Spinal cord (tissue), 10 donors: ENCODE measurements around the gene C2orf74. TPM values are rescaled to one million over a fixed set of nuclear protein-coding genes. Genes with fewer than 3 reads are reported as not detected.

ENCODE experiments used
- DNase-seq, 6 donors: peaks; one replicate each; pipeline versions ENCODE4 v3.0.0 to v3.0.0-alpha.2; 2013 to 2015; ENCODE audit warnings: low spot score in 6 of 6, low read depth in 4 of 6
- H3K27ac ChIP-seq: one replicate; pipeline ENCODE4 v1.5.1; 2013; ENCODE audit warnings: low read depth, low read length, control low read depth
- H3K27me3 ChIP-seq: one replicate; pipeline ENCODE4 v1.6.1; 2013; ENCODE audit warnings: low read length; ENCODE audit not compliant: control insufficient read depth, insufficient read depth
- H3K36me3 ChIP-seq: one replicate; pipeline ENCODE4 v1.6.1; 2013; ENCODE audit warnings: low read length; ENCODE audit not compliant: control insufficient read depth, insufficient read depth
- H3K4me1 ChIP-seq: one replicate; pipeline ENCODE4 v1.6.1; 2013; ENCODE audit warnings: low read length; ENCODE audit not compliant: control insufficient read depth, insufficient read depth
- H3K4me3 ChIP-seq: one replicate; pipeline ENCODE4 v1.5.1; 2013; ENCODE audit warnings: low read depth, low read length, control low read depth
- H3K9me3 ChIP-seq: one replicate; pipeline ENCODE4 v1.6.1; 2013; ENCODE audit warnings: low read length; ENCODE audit not compliant: control insufficient read depth, insufficient read depth
- WGBS: methylation state at CpG from one replicate; pipeline ENCODE4 v1.1.5; 2013; ENCODE audit warnings: missing lambda C conversion rate; ENCODE audit not compliant: insufficient coverage; 5-methylcytosine and 5-hydroxymethylcytosine counted together
- polyA plus RNA-seq, 2 donors: library from polyadenylated mRNA; unstranded; fragments of 120-200 nt; gene quantifications; one replicate each; pipeline ENCODE4 v1.2.1, GENCODE V29; 2013; ENCODE audit not compliant: insufficient read length in 2 of 2
- total RNA-seq, 2 donors: library from RNA; depleted of rRNA in 1 of 2; stranded (reverse); fragments of 120-200 nt in 1 of 2; fragments of >200 nt in 1 of 2; gene quantifications; one replicate each; pipeline versions ENCODE4 v1.2.3 to v1.2.4, GENCODE V29; 2013 to 2014
- donor health status: healthy.

Gene C2orf74
- total and polyA plus RNA-seq, 4 donors, result 12.2 to 40.3 (median 31.3) TPM

DNA sequence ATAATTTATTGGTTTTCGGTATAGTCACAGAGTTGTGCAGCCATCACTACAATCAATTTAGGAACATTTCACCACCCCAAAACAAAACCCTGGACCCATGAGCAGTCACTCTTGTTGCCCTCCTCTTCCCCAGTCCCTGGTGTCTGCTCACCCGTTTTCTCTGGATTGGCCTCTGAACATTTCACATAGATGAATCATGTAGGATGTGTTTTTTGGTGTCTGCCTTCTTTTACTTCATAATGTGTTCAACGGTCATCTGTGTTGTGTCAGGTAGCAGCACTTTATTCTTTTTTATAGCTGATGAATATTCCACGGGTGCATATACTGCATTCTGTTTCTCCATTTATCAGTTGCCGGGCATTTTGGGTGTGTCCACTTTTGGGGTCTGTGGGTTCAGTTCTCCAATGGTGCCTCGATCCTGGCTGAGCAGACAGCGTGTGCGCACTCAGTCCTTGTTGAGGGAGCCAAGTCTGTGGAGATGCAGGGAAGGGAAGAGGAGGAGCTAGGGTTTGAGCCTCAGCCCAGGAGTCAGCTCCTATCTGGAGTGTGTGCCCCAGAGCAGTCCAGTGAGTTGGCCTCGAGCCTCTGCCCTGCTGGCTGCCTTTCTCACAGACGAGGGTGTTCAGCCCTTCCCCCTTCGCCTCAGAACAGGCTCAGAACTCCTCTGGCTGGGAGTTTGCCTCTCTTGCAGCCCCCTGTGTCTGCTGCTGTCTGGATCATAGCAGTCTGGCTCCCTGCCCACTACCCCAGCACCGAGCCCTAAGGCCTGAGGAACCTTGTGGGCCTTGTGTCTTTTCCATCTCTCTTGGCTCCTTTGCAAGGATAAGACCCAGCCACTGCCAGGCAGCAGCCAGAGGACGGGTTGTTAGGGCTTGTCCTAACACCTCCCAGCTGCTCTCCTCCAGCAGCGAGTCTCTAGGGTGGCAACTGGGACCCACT, 18.0 kb downstream of the C2orf74 start:
- Histone ChIP-seq H3K4me3 (no peak overlapping the region), H3K27me3 (no peaks in the 10 kb centered on the region), H3K36me3 (peaks cover 37% of the 10 kb centered on the region), H3K27ac (no peak overlapping the region), H3K9me3 (no peaks in the 10 kb centered on the region), H3K4me1 (peaks cover 37% of the 10 kb centered on the region)
- DNase-seq, result peak in 1 of 6 donors; percentile 62
- WGBS, result 62% methylated on average over 12 of the region's 14 CpGs

DNA sequence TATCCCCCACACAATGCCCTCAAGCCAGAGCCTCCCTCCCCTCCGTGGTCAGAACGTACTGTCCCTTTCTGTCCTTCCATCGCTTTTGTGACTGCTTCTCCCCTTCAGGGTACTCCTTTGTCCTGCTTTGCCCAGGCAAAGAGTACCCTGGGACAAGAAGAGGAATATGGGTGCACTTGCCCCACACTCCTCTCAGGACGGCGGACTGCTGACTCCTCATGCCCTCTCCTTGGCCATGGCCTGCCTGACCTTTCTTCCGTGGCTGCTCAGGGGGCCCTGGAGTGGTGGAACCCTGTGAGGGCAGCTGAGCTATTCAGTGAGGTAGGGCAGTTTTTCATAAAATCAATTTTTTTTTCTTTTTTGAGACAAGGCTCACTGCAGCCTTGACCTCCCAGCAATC, 18.7 kb downstream of the C2orf74 start:
- WGBS, result 92% methylated on average over 3 of the region's 6 CpGs
- DNase-seq, result no peak
- Histone ChIP-seq H3K36me3 (peaks cover 37% of the 10 kb centered on the region), H3K4me3 (no peak overlapping the region), H3K4me1 (peaks cover 37% of the 10 kb centered on the region), H3K9me3 (no peaks in the 10 kb centered on the region), H3K27ac (no peak overlapping the region), H3K27me3 (no peaks in the 10 kb centered on the region)

DNA sequence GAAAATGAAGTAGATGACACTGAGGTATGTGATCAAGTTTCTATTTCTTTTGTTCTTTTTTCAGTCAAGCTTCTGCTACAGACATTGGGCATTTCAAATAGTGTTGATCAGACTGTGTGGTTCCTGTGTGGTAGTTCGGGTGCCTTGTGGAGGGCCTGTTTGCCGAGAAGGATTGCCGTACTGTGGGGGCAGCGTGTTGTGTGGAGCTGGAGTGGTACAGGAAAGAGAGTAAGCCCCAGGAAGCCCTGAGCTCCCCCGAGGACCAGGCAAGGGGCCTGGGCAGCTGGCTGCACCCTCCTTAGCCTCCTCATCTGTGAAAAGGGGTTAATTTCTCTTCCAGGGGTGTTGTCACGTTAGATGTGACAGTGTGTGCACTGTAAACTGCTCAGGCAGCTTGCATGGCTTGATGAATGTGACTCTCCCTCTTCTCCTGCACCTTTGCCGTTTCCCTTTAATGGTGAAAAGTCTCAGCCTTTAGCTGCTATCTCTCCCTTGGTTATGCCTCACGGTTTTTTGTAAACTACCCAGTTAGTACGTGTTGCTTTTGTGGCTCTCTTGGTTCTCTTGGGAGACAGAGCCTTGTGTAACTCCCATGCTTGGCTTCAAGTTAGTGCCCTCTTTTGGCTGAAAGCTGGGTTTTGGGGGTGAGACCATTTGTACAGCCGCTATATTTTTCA, 19.5 kb downstream of the C2orf74 start:
- H3K36me3 ChIP-seq, result peaks cover 37% of the 10 kb centered on the region

DNA sequence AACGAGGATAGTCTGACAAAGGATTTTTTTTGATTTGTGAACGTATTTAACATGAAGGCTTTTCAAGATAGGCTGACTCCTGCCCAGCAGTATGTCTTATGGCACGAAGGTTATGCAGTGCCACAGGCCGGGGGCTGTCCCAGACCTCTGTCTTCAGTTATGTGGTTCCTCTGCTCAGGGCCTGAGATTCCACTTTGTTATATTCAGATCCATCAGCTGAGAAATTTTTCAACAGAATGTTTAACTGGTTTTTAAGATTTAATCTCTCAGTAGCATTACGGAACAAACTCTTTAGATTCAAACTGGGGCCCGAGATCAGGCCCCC, 20.0 kb downstream of the C2orf74 start:
- Histone ChIP-seq H3K27ac (no peak overlapping the region), H3K9me3 (no peaks in the 10 kb centered on the region), H3K27me3 (no peaks in the 10 kb centered on the region), H3K36me3 (peaks cover 39% of the 10 kb centered on the region), H3K4me1 (peaks cover 37% of the 10 kb centered on the region), H3K4me3 (no peak overlapping the region)
- 84% methylated on average over 6 of the region's 6 CpGs for whole genome bisulfite sequencing
- no peak for DNase-seq

More for the DNA sequence above, 19.5 kb downstream of the C2orf74 start:
- H3K4me3 ChIP-seq, result no peak overlapping the region
- WGBS, result 75% methylated on average over 8 of the region's 10 CpGs
- no peaks in the 10 kb centered on the region for H3K27me3 ChIP-seq
- no peak overlapping the region for H3K27ac ChIP-seq
- no peaks in the 10 kb centered on the region for H3K9me3 ChIP-seq
- peaks cover 37% of the 10 kb centered on the region for H3K4me1 ChIP-seq
- DNase-seq, result no peak

DNA sequence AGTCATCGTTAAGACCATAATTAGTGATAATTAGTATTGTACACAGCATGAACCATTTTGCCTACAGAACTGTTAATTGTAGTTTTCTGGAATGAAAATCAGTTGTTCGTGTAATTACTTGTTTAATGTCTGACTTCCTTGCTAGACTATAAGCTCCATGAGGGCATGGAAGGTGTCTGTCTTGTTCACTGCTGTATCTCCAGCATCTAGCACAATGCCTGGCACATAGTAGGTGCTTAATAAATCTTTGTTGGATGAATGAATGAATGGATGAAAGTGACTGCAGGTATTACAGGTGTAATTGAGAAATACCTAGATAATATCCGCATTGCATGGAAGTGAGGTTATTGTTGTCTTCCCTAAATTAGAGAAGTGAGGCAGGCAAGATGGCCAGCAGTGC, 21.8 kb downstream of the C2orf74 start:
- Histone ChIP-seq H3K27ac (no peak overlapping the region), H3K4me3 (no peak overlapping the region), H3K4me1 (peaks cover 26% of the 10 kb centered on the region), H3K36me3 (peaks cover 41% of the 10 kb centered on the region), H3K27me3 (no peaks in the 10 kb centered on the region), H3K9me3 (no peaks in the 10 kb centered on the region)
- DNase-seq, result no peak
- 100% methylated on average over 1 of the region's 3 CpGs for WGBS

DNA sequence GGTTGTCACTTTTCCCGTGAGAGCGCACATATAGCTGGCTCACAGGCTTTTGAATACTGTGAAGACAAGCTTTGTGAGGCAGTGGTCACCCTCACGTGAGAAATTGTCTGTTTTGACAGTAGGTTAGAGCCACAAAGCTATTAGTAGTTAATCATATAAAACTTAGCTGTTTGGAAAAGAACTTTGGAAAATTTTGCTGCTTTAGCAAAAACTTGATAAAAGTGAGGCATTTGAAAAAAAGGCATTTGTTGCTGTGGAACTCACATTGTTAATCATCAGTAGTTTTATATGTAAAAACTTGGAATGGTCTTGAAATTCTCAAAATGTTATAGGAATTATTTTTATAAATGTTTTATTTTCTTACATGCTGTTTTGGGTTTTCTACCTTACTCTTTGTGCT, 22.3 kb downstream of the C2orf74 start:
- peaks cover 21% of the 10 kb centered on the region for H3K4me1 ChIP-seq
- H3K27me3 ChIP-seq, result no peaks in the 10 kb centered on the region
- no peak for DNase-seq
- no peak overlapping the region for H3K4me3 ChIP-seq
- H3K27ac ChIP-seq, result no peak overlapping the region
- H3K36me3 ChIP-seq, result peaks cover 39% of the 10 kb centered on the region
- 100% methylated on average over 2 of the region's 3 CpGs for WGBS
- no peaks in the 10 kb centered on the region for H3K9me3 ChIP-seq

DNA sequence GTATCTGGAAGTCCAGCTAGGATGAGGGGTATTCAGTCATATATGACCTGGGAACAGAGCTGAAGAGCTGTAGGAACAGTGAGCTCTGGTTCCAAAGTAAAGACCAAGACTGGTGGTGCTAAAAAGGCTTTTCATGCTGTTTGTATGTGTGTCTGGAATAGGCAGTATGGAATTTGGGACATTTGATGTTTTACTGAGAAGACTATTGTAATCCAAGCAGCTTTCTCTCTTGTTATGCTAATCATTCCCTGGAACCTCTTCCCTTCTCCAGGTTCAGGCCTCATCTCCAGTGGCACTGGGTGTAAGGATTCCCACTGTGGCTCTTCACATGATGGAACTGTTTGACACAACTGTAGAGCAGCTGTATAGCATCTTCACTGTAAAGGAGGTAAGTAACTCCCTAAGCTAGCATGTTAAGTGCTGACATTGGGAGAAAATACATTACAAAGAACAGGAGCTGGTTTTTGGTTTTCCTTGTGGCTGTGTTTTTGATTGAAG, 23.3 kb downstream of the C2orf74 start:
- H3K27me3 ChIP-seq, result no peaks in the 10 kb centered on the region
- peaks cover 12% of the 10 kb centered on the region for H3K4me1 ChIP-seq
- no peak for DNase-seq
- no peaks in the 10 kb centered on the region for H3K9me3 ChIP-seq
- H3K4me3 ChIP-seq, result no peak overlapping the region
- no peak overlapping the region for H3K27ac ChIP-seq
- peaks cover 36% of the 10 kb centered on the region for H3K36me3 ChIP-seq

DNA sequence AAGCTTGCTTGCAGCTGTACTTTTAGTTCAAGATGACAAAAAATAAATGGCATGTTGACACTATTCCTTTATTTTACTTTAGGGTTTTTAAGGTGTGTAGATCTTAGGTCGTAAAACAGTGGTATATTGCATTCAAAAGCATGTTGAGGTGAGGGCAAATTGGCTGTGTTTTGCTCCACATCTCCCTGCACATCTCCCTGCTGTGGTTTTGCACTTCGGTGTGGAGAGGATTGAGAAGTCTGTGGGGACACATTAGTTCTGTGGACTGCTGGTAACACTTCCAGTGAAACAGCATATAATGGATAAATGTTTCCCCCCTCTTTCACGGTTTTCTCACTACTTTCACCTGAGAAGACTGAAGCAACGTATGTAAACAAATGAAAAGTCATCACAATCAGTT, 25.1 kb downstream of the C2orf74 start:
- H3K36me3 ChIP-seq, result peaks cover 21% of the 10 kb centered on the region
- no peaks in the 10 kb centered on the region for H3K27me3 ChIP-seq
- H3K27ac ChIP-seq, result no peak overlapping the region
- no peaks in the 10 kb centered on the region for H3K9me3 ChIP-seq
- DNase-seq, result peak in 1 of 6 donors; percentile 64
- H3K4me1 ChIP-seq, result no peaks in the 10 kb centered on the region
- H3K4me3 ChIP-seq, result no peak overlapping the region
- WGBS, result 80% methylated on average over 1 of the region's 4 CpGs

DNA sequence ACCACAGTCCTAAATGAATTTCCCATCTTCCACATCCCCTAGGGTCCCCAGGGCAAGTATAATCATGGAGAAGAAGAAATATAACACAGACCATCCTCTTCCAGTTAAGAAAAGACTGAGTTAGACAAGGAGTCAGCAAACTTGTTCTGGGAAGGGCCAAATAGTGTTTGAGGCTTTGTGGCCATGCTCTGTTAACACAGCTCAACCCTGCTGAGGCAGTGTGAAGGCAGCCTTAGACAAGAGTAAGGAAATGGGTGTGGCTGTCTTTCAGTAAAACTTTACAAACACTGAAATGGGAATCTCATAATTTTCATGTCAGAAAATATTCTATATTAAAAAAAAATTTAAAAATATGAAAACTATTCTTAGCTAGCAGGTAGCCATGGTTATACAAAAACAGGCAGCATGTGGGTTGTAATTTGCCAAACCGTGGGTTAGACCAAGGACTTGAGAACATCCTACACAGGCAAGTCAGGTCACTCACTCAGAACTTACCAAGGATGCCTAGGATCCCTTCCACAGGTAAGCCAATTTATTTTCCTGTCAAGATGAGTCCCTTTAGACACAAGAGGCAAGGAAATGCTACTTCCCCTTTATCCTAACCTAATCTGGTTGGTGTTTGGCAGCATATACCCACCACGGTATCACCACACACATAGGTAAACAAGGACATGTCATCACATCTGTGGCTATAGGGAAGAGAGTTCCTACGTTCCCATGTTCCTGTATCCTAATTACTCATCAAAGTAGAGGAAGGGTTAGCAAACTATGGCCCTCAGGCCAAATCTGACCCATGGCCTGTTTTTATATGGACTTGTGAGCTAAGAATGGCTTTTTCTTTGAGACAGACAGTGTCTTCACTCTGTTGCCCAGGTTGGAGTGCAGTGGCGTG, 31.9 kb downstream of the C2orf74 start:
- Histone ChIP-seq H3K27ac (no peak overlapping the region), H3K9me3 (no peaks in the 10 kb centered on the region), H3K4me3 (no peak overlapping the region), H3K36me3 (peaks cover 24% of the 10 kb centered on the region), H3K4me1 (no peaks in the 10 kb centered on the region), H3K27me3 (no peaks in the 10 kb centered on the region)
- no peak for DNase-seq
- 93% methylated on average over 2 of the region's 4 CpGs for WGBS
